Measurements from ENCODE around the gene RPH3AL. TPM values are rescaled to one million over a fixed set of nuclear protein-coding genes. Genes with fewer than 3 reads are reported as not detected.

Gene RPH3AL
- total and polyA plus RNA-seq, 3 donors from 2014 or later, result 4.4 to 13.5 (median 6.5) TPM

GRCh38 chr17:297758-298157 lies 54.8 kb downstream of the RPH3AL start:
- WGBS, 2 donors, result 84 to 86% methylated on average over 10 of the region's 10 CpGs
- DNase-seq, result no peak
- Histone ChIP-seq H3K4me1 (peaks cover 9% of the 10 kb centered on the region), H3K9me3 (no peaks in the 10 kb centered on the region), H3K27ac (no peak overlapping the region), H3K36me3 (ENCODE audit: low read depth, missing control alignments) (no peaks in the 10 kb centered on the region), H3K4me3 (no peak overlapping the region), H3K27me3 (no peaks in the 10 kb centered on the region)
- intact Hi-C loops (cut with DNase I; ENCODE audit: low total_unique reads), result no loop called here
- TF ChIP-seq CTCF (IDR thresholded peaks at IDR 0.05), result no peak
- no peak for TF ChIP-seq POLR2A (IDR thresholded peaks at IDR 0.05)

GRCh38 chr17:296906-297690 lies 55.5 kb downstream of the RPH3AL start:
- 83 to 88% methylated on average over 15 to 23 of the region's 23 CpGs for WGBS, 2 donors
- intact Hi-C loops (cut with DNase I; ENCODE audit: low total_unique reads), result no loop called here
- no peaks in the 10 kb centered on the region for H3K27me3 ChIP-seq

GRCh38 chr17:296379-296778 lies 56.2 kb downstream of the RPH3AL start:
- no peak overlapping the region for H3K27ac ChIP-seq
- peaks cover 9% of the 10 kb centered on the region for H3K4me1 ChIP-seq
- WGBS, 2 donors, result 67 to 77% methylated on average over 15 of the region's 15 CpGs
- TF ChIP-seq CTCF (IDR thresholded peaks at IDR 0.05) (no peak), POLR2A (IDR thresholded peaks at IDR 0.05) (no peak)
- H3K4me3 ChIP-seq, result no peak overlapping the region
- H3K9me3 ChIP-seq, result no peaks in the 10 kb centered on the region
- H3K36me3 ChIP-seq (ENCODE audit: low read depth, missing control alignments), result no peaks in the 10 kb centered on the region
- intact Hi-C loops (cut with DNase I; ENCODE audit: low total_unique reads), result no loop called here
- H3K27me3 ChIP-seq, result no peaks in the 10 kb centered on the region
- DNase-seq, result no peak

More at GRCh38 chr17:296906-297690, 55.5 kb downstream of the RPH3AL start:
- no peak for DNase-seq
- H3K27ac ChIP-seq, result no peak overlapping the region
- H3K9me3 ChIP-seq, result no peaks in the 10 kb centered on the region
- no peak for TF ChIP-seq CTCF (IDR thresholded peaks at IDR 0.05)
- no peaks in the 10 kb centered on the region for H3K36me3 ChIP-seq (ENCODE audit: low read depth, missing control alignments)
- H3K4me3 ChIP-seq, result no peak overlapping the region
- peaks cover 9% of the 10 kb centered on the region for H3K4me1 ChIP-seq

- H3K27me3 ChIP-seq, result no peaks in the 10 kb centered on the region
- H3K36me3 ChIP-seq (ENCODE audit: low read depth, missing control alignments), result no peaks in the 10 kb centered on the region
- no peak overlapping the region for H3K4me3 ChIP-seq
- intact Hi-C loops (cut with DNase I; ENCODE audit: low total_unique reads), result no loop called here
- H3K9me3 ChIP-seq, result no peaks in the 10 kb centered on the region
- no peaks in the 10 kb centered on the region for H3K4me1 ChIP-seq
- WGBS, 2 donors, result 88 to 90% methylated on average over 25 to 29 of the region's 29 CpGs
- no peak for TF ChIP-seq CTCF (IDR thresholded peaks at IDR 0.05)
- no peak for TF ChIP-seq POLR2A (IDR thresholded peaks at IDR 0.05)
- H3K27ac ChIP-seq, result no peak overlapping the region
- no peak for DNase-seq
Observed at GRCh38 chr17:292531-293382, 59.9 kb downstream of the RPH3AL start.

All from testis (tissue), 3 donors.